ENCODE results near the gene NBPF4.
"Not testable (repeated sequence)": the region's sequence is repeated elsewhere in the genome, so short reads cannot be mapped to it uniquely, and the experiment has no call there.

GRCh38 chr1:108216028-108216890, 27.6 kb downstream of the NBPF4 start:
- TF ChIP-seq CTCF, POLR2A (IDR thresholded peaks at IDR 0.05): not testable (repeated sequence)
